ENCODE measurements around the gene PIP5KL1.

- TF ChIP-seq, protein P1, sequence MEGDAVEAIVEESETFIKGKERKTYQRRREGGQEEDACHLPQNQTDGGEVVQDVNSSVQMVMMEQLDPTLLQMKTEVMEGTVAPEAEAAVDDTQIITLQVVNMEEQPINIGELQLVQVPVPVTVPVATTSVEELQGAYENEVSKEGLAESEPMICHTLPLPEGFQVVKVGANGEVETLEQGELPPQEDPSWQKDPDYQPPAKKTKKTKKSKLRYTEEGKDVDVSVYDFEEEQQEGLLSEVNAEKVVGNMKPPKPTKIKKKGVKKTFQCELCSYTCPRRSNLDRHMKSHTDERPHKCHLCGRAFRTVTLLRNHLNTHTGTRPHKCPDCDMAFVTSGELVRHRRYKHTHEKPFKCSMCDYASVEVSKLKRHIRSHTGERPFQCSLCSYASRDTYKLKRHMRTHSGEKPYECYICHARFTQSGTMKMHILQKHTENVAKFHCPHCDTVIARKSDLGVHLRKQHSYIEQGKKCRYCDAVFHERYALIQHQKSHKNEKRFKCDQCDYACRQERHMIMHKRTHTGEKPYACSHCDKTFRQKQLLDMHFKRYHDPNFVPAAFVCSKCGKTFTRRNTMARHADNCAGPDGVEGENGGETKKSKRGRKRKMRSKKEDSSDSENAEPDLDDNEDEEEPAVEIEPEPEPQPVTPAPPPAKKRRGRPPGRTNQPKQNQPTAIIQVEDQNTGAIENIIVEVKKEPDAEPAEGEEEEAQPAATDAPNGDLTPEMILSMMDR (conservative IDR thresholded peaks at IDR 0.05; ENCODE audit: low read depth, low read length): no peak
- no peak for TF ChIP-seq EZH2 (IDR thresholded peaks at IDR 0.05; ENCODE audit: borderline replicate concordance, low read depth, low read length, poor library complexity, severe bottlenecking)
Observed at GRCh38 chr9:127898433-127899127, 32.0 kb downstream of the PIP5KL1 start.

Data from A673 (cell line).